ENCODE results near the gene ANKEF1.

DNA sequence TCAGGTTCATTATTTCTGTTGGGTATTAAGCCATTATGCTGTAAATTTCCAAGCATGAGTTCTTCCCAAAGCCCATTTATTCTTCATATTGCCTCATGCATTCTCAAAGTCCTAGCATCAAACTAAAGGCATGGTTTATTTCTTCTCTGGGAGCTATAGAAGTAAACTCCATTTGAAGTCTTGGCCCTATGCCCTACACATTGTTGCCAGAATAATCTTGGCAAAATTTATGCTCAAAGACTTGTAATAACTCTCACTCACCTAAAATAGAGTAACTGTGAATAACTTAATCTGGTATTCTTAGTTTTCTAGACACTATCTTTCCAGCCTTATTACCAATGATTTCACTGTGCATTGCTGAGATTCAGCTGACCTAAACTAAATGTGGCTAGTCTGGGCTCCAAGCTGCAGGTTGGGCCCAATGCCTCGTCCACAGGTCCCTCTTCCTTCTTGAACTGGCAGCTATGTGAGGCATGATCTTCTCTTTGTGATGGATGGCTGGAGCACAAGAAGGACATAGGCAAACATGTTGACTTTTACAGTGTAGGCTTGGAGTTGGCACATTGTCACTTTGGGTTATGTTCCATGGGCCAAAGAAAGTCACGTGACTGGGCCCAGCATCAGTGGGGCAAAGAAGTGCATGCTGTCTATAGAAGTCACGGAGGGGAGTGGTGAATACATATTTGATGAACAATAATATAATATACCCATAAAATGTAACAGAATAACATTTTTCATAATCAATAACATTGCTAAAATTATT, 39.1 kb upstream of the ANKEF1 start:
- no peak for TF ChIP-seq EZH2 (IDR thresholded peaks at IDR 0.05; ENCODE audit: low read length)
- TF ChIP-seq, protein P1, sequence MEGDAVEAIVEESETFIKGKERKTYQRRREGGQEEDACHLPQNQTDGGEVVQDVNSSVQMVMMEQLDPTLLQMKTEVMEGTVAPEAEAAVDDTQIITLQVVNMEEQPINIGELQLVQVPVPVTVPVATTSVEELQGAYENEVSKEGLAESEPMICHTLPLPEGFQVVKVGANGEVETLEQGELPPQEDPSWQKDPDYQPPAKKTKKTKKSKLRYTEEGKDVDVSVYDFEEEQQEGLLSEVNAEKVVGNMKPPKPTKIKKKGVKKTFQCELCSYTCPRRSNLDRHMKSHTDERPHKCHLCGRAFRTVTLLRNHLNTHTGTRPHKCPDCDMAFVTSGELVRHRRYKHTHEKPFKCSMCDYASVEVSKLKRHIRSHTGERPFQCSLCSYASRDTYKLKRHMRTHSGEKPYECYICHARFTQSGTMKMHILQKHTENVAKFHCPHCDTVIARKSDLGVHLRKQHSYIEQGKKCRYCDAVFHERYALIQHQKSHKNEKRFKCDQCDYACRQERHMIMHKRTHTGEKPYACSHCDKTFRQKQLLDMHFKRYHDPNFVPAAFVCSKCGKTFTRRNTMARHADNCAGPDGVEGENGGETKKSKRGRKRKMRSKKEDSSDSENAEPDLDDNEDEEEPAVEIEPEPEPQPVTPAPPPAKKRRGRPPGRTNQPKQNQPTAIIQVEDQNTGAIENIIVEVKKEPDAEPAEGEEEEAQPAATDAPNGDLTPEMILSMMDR (optimal IDR thresholded peaks at IDR 0.05 in 1 of 3, IDR thresholded peaks at IDR 0.05 in 1 of 3, conservative IDR thresholded peaks at IDR 0.05 in 1 of 3; ENCODE audit: extremely low read depth in 1 of 3, insufficient read depth in 2 of 3, low read length in 3 of 3): no peak

Data from keratinocyte (primary cell).